IPS-15b (cell line): ENCODE measurements around the gene JDP2.

Experiments
- H3K27me3 ChIP-seq: one replicate; pipeline ENCODE4 v1.6.1; 2013; ENCODE audit warnings: low read length; ENCODE audit not compliant: control insufficient read depth, insufficient read depth
- H3K36me3 ChIP-seq: one replicate; pipeline ENCODE4 v1.6.1; 2013; ENCODE audit warnings: low read length; ENCODE audit not compliant: control insufficient read depth, insufficient read depth
- H3K4me1 ChIP-seq: one replicate; pipeline ENCODE4 v1.6.1; 2013; ENCODE audit warnings: mild to moderate bottlenecking, low read length; ENCODE audit not compliant: control insufficient read depth, insufficient read depth
- H3K4me3 ChIP-seq: one replicate; pipeline ENCODE4 v1.5.1; 2013; ENCODE audit warnings: low read depth, low read length
- H3K9ac ChIP-seq: one replicate; pipeline ENCODE4 v1.6.1; 2013; ENCODE audit warnings: low read depth, mild to moderate bottlenecking, low read length
- H3K9me3 ChIP-seq: one replicate; pipeline ENCODE4 v1.6.1; 2013; ENCODE audit warnings: mild to moderate bottlenecking, low read length; ENCODE audit not compliant: control insufficient read depth, insufficient read depth

Gene JDP2

GRCh38 chr14:75514673-75515628 is 87.1 kb downstream of the JDP2 start:
- Histone ChIP-seq H3K4me3 (no peak overlapping the region), H3K4me1 (peaks cover 9% of the 10 kb centered on the region), H3K9me3 (no peaks in the 10 kb centered on the region), H3K36me3 (no peaks in the 10 kb centered on the region), H3K9ac (no peak overlapping the region), H3K27me3 (no peaks in the 10 kb centered on the region)

GRCh38 chr14:75515629-75515996 is 87.8 kb downstream of the JDP2 start:
- no peak overlapping the region for H3K9ac ChIP-seq
- no peaks in the 10 kb centered on the region for H3K9me3 ChIP-seq
- H3K36me3 ChIP-seq, result no peaks in the 10 kb centered on the region
- no peak overlapping the region for H3K4me3 ChIP-seq
- peaks cover 9% of the 10 kb centered on the region for H3K4me1 ChIP-seq
- no peaks in the 10 kb centered on the region for H3K27me3 ChIP-seq

GRCh38 chr14:75518625-75519024 is 90.8 kb downstream of the JDP2 start:
- Histone ChIP-seq H3K27me3 (no peaks in the 10 kb centered on the region), H3K4me1 (peaks cover 9% of the 10 kb centered on the region), H3K36me3 (no peaks in the 10 kb centered on the region), H3K9me3 (no peaks in the 10 kb centered on the region), H3K4me3 (no peak overlapping the region), H3K9ac (no peak overlapping the region)

- Histone ChIP-seq H3K4me1 (peaks cover 9% of the 10 kb centered on the region), H3K36me3 (no peaks in the 10 kb centered on the region), H3K9ac (no peak overlapping the region), H3K4me3 (no peak overlapping the region), H3K9me3 (no peaks in the 10 kb centered on the region), H3K27me3 (no peaks in the 10 kb centered on the region)
Observed at GRCh38 chr14:75519394-75519793, 91.6 kb downstream of the JDP2 start.

GRCh38 chr14:75519826-75520728 is 92.3 kb downstream of the JDP2 start:
- Histone ChIP-seq H3K36me3 (no peaks in the 10 kb centered on the region), H3K9ac (no peak overlapping the region), H3K9me3 (no peaks in the 10 kb centered on the region), H3K4me3 (no peak overlapping the region), H3K27me3 (no peaks in the 10 kb centered on the region), H3K4me1 (peaks cover 4% of the 10 kb centered on the region)

- Histone ChIP-seq H3K4me1 (no peaks in the 10 kb centered on the region), H3K27me3 (no peaks in the 10 kb centered on the region), H3K9ac (no peak overlapping the region), H3K9me3 (no peaks in the 10 kb centered on the region), H3K36me3 (no peaks in the 10 kb centered on the region), H3K4me3 (no peak overlapping the region)
Observed at GRCh38 chr14:75520852-75521251, 93.0 kb downstream of the JDP2 start.

GRCh38 chr14:75521415-75522199 is 93.8 kb downstream of the JDP2 start:
- Histone ChIP-seq H3K9me3 (no peaks in the 10 kb centered on the region), H3K27me3 (no peaks in the 10 kb centered on the region), H3K9ac (no peak overlapping the region), H3K4me1 (no peaks in the 10 kb centered on the region), H3K36me3 (no peaks in the 10 kb centered on the region), H3K4me3 (no peak overlapping the region)

- H3K9ac ChIP-seq, result no peak within 1 kb of the TSS
- no peaks in the 10 kb centered on the region for H3K9me3 ChIP-seq
- H3K36me3 ChIP-seq, result no peaks in the 10 kb centered on the region
- H3K4me3 ChIP-seq, result no peak within 1 kb of the TSS
- no peaks in the 10 kb centered on the region for H3K27me3 ChIP-seq
- no peaks in the 10 kb centered on the region for H3K4me1 ChIP-seq
Observed at GRCh38 chr14:75522224-75522982, 94.6 kb downstream of the JDP2 start, which contains the start of gene BATF. BATF (plus strand) TSS chr14:75522469; CDS start chr14:75522683, 214 bp downstream.

- Histone ChIP-seq H3K4me3 (no peak overlapping the region), H3K27me3 (no peaks in the 10 kb centered on the region), H3K36me3 (no peaks in the 10 kb centered on the region), H3K9me3 (no peaks in the 10 kb centered on the region), H3K4me1 (no peaks in the 10 kb centered on the region), H3K9ac (no peak overlapping the region)
Observed at GRCh38 chr14:75522983-75523318, 95.1 kb downstream of the JDP2 start.
